ENCODE measurements around the gene ZBTB7A.

ZBTB7A gene

GRCh38 chr19:4094291-4094690 is 27.6 kb upstream of the ZBTB7A start:
- DNase-seq (ENCODE audit: low spot score) = no peak

GRCh38 chr19:4093643-4094175 is 27.0 kb upstream of the ZBTB7A start:
- peak; percentile 57 for DNase-seq (ENCODE audit: low spot score)

- peak; percentile 52 for DNase-seq (ENCODE audit: low spot score)
Observed at GRCh38 chr19:4090356-4091220, 23.9 kb upstream of the ZBTB7A start.

- no peak for DNase-seq (ENCODE audit: low spot score)
Observed at GRCh38 chr19:4089946-4090345, 23.2 kb upstream of the ZBTB7A start.

GRCh38 chr19:4089400-4089908 is 22.8 kb upstream of the ZBTB7A start:
- peak; percentile 53 for DNase-seq (ENCODE audit: low spot score)

GRCh38 chr19:4088975-4089374 is 22.3 kb upstream of the ZBTB7A start:
- DNase-seq (ENCODE audit: low spot score) = no peak

GRCh38 chr19:4087787-4088679 is 21.3 kb upstream of the ZBTB7A start:
- DNase-seq (ENCODE audit: low spot score) = peak; percentile 52

GRCh38 chr19:4086411-4086867 is 19.7 kb upstream of the ZBTB7A start:
- peak; percentile 61 for DNase-seq (ENCODE audit: low spot score)

- DNase-seq (ENCODE audit: low spot score) = no peak
Observed at GRCh38 chr19:4084547-4084877, 17.8 kb upstream of the ZBTB7A start.

GRCh38 chr19:4083677-4084546 is 17.2 kb upstream of the ZBTB7A start:
- peak; percentile 76 for DNase-seq (ENCODE audit: low spot score)

- peak; percentile 48 for DNase-seq (ENCODE audit: low spot score)
Observed at GRCh38 chr19:4082172-4082571, 15.5 kb upstream of the ZBTB7A start.

GRCh38 chr19:4081441-4082129 is 14.9 kb upstream of the ZBTB7A start:
- peak; percentile 49 for DNase-seq (ENCODE audit: low spot score)

GRCh38 chr19:4080473-4080872 is 13.8 kb upstream of the ZBTB7A start:
- no peak for DNase-seq (ENCODE audit: low spot score)

- DNase-seq (ENCODE audit: low spot score) = peak; percentile 80
Observed at GRCh38 chr19:4077800-4078684, 11.3 kb upstream of the ZBTB7A start.

- no peak for DNase-seq (ENCODE audit: low spot score)
Observed at GRCh38 chr19:4077007-4077374, 10.3 kb upstream of the ZBTB7A start.

- no peak for DNase-seq (ENCODE audit: low spot score)
Observed at GRCh38 chr19:4075373-4075772, 8.7 kb upstream of the ZBTB7A start.

GRCh38 chr19:4071610-4072009 is 4.9 kb upstream of the ZBTB7A start:
- no peak for DNase-seq (ENCODE audit: low spot score)

GRCh38 chr19:4069331-4069959 is 2.7 kb upstream of the ZBTB7A start:
- DNase-seq (ENCODE audit: low spot score) = no peak

Measured in left forelimb (tissue), 1 donor.